Measurements from ENCODE around the gene JARID2.

DNA sequence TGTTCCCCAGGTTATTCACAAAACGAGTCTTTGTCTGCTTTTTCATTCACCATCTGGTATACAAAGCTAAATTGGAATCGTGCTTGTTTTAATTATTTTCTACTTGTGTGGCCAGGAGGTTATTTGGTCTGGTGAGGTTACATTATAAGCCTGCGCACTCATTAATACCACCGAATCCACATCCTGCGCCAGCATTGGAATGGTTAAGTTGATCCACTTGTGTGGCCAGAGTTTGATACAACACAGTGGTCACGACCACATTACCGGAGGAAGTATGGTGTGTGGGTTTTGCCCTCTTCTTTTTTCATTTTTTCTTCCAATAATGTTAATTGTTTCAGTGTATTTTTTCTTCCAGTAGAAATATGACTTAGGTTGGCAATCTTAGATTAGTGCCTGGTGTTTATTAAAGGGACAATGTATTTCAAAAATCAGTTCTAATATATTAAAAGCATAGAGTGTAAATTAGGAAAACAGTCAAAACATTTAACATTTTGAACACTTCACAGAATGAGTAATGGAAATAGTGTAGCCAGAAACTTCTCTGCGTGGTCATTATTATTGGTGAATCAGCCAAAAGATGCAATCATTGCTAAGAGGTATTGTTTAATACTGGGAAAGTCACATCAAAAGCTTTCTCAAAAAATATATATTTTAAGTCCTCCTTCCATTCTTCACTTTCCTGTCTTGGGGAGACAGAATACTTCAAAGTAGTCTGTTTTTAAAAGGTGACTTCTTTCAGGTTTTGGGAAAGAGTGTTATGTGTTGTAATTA lies 84.5 kb downstream of the JARID2 start:
- TF ChIP-seq, protein P1, sequence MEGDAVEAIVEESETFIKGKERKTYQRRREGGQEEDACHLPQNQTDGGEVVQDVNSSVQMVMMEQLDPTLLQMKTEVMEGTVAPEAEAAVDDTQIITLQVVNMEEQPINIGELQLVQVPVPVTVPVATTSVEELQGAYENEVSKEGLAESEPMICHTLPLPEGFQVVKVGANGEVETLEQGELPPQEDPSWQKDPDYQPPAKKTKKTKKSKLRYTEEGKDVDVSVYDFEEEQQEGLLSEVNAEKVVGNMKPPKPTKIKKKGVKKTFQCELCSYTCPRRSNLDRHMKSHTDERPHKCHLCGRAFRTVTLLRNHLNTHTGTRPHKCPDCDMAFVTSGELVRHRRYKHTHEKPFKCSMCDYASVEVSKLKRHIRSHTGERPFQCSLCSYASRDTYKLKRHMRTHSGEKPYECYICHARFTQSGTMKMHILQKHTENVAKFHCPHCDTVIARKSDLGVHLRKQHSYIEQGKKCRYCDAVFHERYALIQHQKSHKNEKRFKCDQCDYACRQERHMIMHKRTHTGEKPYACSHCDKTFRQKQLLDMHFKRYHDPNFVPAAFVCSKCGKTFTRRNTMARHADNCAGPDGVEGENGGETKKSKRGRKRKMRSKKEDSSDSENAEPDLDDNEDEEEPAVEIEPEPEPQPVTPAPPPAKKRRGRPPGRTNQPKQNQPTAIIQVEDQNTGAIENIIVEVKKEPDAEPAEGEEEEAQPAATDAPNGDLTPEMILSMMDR (conservative IDR thresholded peaks at IDR 0.05; ENCODE audit: low read depth, low read length): no peak
- no peak for TF ChIP-seq POLR2A (IDR thresholded peaks at IDR 0.05; ENCODE audit: low read depth, low read length)
- no peak for TF ChIP-seq RFX5 (IDR thresholded peaks at IDR 0.05; ENCODE audit: low read depth, low read length)
- TF ChIP-seq CEBPB (IDR thresholded peaks at IDR 0.05; ENCODE audit: low read depth, low read length): peak; percentile 30; the same call in 1 of the 2 replicates
- no peak for TF ChIP-seq MAZ (IDR thresholded peaks at IDR 0.05; ENCODE audit: borderline replicate concordance, low read depth, low read length)
- no peak for TF ChIP-seq RAD21 (IDR thresholded peaks at IDR 0.05; ENCODE audit: low read length)
- TF ChIP-seq, protein P2, sequence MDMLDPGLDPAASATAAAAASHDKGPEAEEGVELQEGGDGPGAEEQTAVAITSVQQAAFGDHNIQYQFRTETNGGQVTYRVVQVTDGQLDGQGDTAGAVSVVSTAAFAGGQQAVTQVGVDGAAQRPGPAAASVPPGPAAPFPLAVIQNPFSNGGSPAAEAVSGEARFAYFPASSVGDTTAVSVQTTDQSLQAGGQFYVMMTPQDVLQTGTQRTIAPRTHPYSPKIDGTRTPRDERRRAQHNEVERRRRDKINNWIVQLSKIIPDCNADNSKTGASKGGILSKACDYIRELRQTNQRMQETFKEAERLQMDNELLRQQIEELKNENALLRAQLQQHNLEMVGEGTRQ (IDR thresholded peaks at IDR 0.05; ENCODE audit: low read depth, low read length): no peak
- no peak for TF ChIP-seq CHD1 (IDR thresholded peaks at IDR 0.05; ENCODE audit: low read depth, low read length)
- TF ChIP-seq FOS (IDR thresholded peaks at IDR 0.05; ENCODE audit: low read depth, low read length): no peak
- 0 out of 2 replicates have a peak, but pooled peaks have one; percentile 8 for TF ChIP-seq NFE2L2 (IDR thresholded peaks at IDR 0.05; ENCODE audit: low read depth, low read length)
- no peak for TF ChIP-seq RCOR1 (IDR thresholded peaks at IDR 0.05; ENCODE audit: insufficient replicate concordance, low read length)
- TF ChIP-seq MAFK (IDR thresholded peaks at IDR 0.05; ENCODE audit: low read depth, low read length): 0 out of 2 replicates have a peak, but pooled peaks have one; percentile 3
